Endothelial cell of umbilical vein (primary cell): Measurements from ENCODE around the gene BID. TPM values are rescaled to one million over a fixed set of nuclear protein-coding genes. Genes with fewer than 3 reads are reported as not detected.

Source experiments
- BruUV-seq: library from RNA; stranded (reverse); fragments of 400-500 nt; replicated peaks from 2 replicates; lab custom pipeline; 2021; lab: Mats Ljungman, UMichigan
- CTCF ChIA-PET: fragments of 300-600, 350-600 bp; sonication (Branson Sonifier 250); formaldehyde crosslinking; loops from one replicate; lab custom pipeline; 2021; ENCODE audit warnings: antibody characterized with exemption, inconsistent platforms; lab: Charles Lee
- POLR2A ChIA-PET: fragments of 300-600, 350-600 bp; sonication (Branson Sonifier 250); formaldehyde crosslinking; loops from one replicate; lab custom pipeline; 2021; ENCODE audit warnings: antibody characterized with exemption, inconsistent platforms; lab: Charles Lee
- DNase-seq: peaks from one replicate; pipeline ENCODE4 v3.0.0-alpha.2; 2011; ENCODE audit warnings: low read depth, low spot score
- FAIRE-seq: peaks from 2 replicates; lab custom pipeline; 2011; peaks lifted over from hg19 to GRCh38; lab: Jason Lieb, UNC
- H2AFZ ChIP-seq: 2 replicates; pipeline ENCODE4 v1.6.0; 2012; ENCODE audit warnings: low read depth, low read length, control low read depth, inconsistent platforms
- H3K27ac ChIP-seq: 2 replicates; pipeline ENCODE4 v1.5.1; 2011; ENCODE audit warnings: low read depth, mild to moderate bottlenecking, control low read depth, low read length, moderate library complexity; ENCODE audit not compliant: insufficient read depth
- H3K27me3 ChIP-seq, 2 experiments: 2 replicates each; pipeline versions ENCODE4 v1.6.0 to v1.6.1; 2011; ENCODE audit warnings: low read length in 2 of 2, mixed read lengths in 1 of 2; ENCODE audit not compliant: control insufficient read depth in 2 of 2, insufficient read depth in 2 of 2
- H3K36me3 ChIP-seq, 2 experiments: 2 replicates in 1 of 2; 3 replicates in 1 of 2; pipeline ENCODE4 v1.5.1; 2011; ENCODE audit warnings: low read length in 2 of 2, mild to moderate bottlenecking in 1 of 2, moderate library complexity in 1 of 2; ENCODE audit not compliant: control insufficient read depth in 2 of 2, insufficient read depth in 2 of 2; ENCODE audit errors: extremely low read depth in 1 of 2
- H3K4me1 ChIP-seq: 3 replicates; pipeline ENCODE4 v1.5.1; 2011; ENCODE audit warnings: mild to moderate bottlenecking, low read length; ENCODE audit not compliant: control insufficient read depth, insufficient read depth; ENCODE audit errors: extremely low read depth
- H3K4me2 ChIP-seq: 2 replicates; pipeline ENCODE4 v1.6.1; 2011; ENCODE audit warnings: low read length, control low read depth, mixed read lengths; ENCODE audit not compliant: insufficient read depth
- H3K4me3 ChIP-seq, 3 experiments: fragments of 200-600 bp in 1 of 3; sonication (generic), shearing (Covaris generic) in 1 of 3; replicated peaks in 1 of 3; 2 replicates each; pipeline ENCODE4 v1.5.1; 2011 to 2016; ENCODE audit warnings: control low read depth in 3 of 3, low read length in 3 of 3, mild to moderate bottlenecking in 2 of 3, inconsistent platforms in 1 of 3, low read depth in 1 of 3, moderate library complexity in 1 of 3; ENCODE audit not compliant: insufficient read depth in 1 of 3
- H3K79me2 ChIP-seq: 2 replicates; pipeline ENCODE4 v1.6.0; 2012; ENCODE audit warnings: low read length, inconsistent platforms; ENCODE audit not compliant: control insufficient read depth, insufficient read depth
- H3K9ac ChIP-seq: replicated peaks from 2 replicates; pipeline ENCODE3; 2011; ENCODE audit warnings: low read length, control low read depth; ENCODE audit not compliant: insufficient read depth; ENCODE audit errors: extremely low read depth
- H3K9me1 ChIP-seq: replicated peaks from 3 replicates; pipeline ENCODE4 v1.6.0; 2011; ENCODE audit warnings: mild to moderate bottlenecking, low read length; ENCODE audit not compliant: control insufficient read depth, insufficient read depth; ENCODE audit errors: extremely low read depth
- H3K9me3 ChIP-seq: replicated peaks from 2 replicates; pipeline ENCODE4 v1.5.1; 2012; ENCODE audit warnings: low read length, inconsistent platforms; ENCODE audit not compliant: control insufficient read depth, insufficient read depth
- H4K20me1 ChIP-seq: replicated peaks from 2 replicates; pipeline ENCODE3; 2011; ENCODE audit warnings: mild to moderate bottlenecking, low read length; ENCODE audit not compliant: control insufficient read depth, insufficient read depth; ENCODE audit errors: extremely low read depth
- CTCF ChIP-seq, 2 donors: IDR thresholded peaks; 1 replicate in 1 of 2; 2 replicates in 1 of 2; pipeline ENCODE4 v1.5.1; 2011; ENCODE audit warnings: low read length in 2 of 2, mild to moderate bottlenecking in 2 of 2, moderate library complexity in 2 of 2, control low read depth in 1 of 2, inconsistent platforms in 1 of 2, low read depth in 1 of 2; ENCODE audit not compliant: insufficient read depth in 1 of 2; ENCODE audit errors: extremely low read depth in 1 of 2
- EZH2 ChIP-seq: IDR thresholded peaks from 2 replicates; pipeline ENCODE4 v1.6.1; 2012; ENCODE audit warnings: borderline replicate concordance, low read depth, mild to moderate bottlenecking, moderate library complexity, low read length, inconsistent platforms; ENCODE audit not compliant: severe bottlenecking
- FOS ChIP-seq: IDR thresholded peaks from 2 replicates; pipeline ENCODE4 v1.6.1; 2011; ENCODE audit warnings: mild to moderate bottlenecking, low read length, moderate library complexity, borderline replicate concordance; ENCODE audit not compliant: insufficient read depth
- GATA2 ChIP-seq: IDR thresholded peaks from 2 replicates; pipeline ENCODE4 v1.7.0; 2011; ENCODE audit warnings: low read depth, mild to moderate bottlenecking, moderate library complexity, mixed read lengths, low read length; ENCODE audit not compliant: insufficient read length, insufficient read depth
- JUN ChIP-seq: IDR thresholded peaks from 2 replicates; pipeline ENCODE4 v1.6.1; 2011; ENCODE audit warnings: borderline replicate concordance, low read depth; ENCODE audit not compliant: insufficient read length, insufficient read depth
- MAX ChIP-seq: IDR thresholded peaks from 2 replicates; pipeline ENCODE4 v1.6.1; 2011; ENCODE audit not compliant: insufficient read depth, insufficient read length
- MYC ChIP-seq: IDR thresholded peaks from one replicate; pipeline ENCODE4 v1.6.1; 2011; ENCODE audit warnings: mild to moderate bottlenecking, low read depth, low read length
- POLR2A ChIP-seq: IDR thresholded peaks from 2 replicates; pipeline ENCODE4 v1.6.1; 2012; ENCODE audit warnings: low read depth, mild to moderate bottlenecking, control low read depth, low read length
- POLR2AphosphoS5 ChIP-seq: IDR thresholded peaks from 2 replicates; pipeline ENCODE4 v1.6.1; 2012; ENCODE audit warnings: low read depth, mild to moderate bottlenecking, control low read depth, low read length, moderate library complexity; ENCODE audit not compliant: insufficient read depth
- dilution Hi-C: fragments of 300-500 bp; cut with MboI; formaldehyde crosslinking; loops from one replicate; pipeline ENCODE4 v1.15.0; 2019; ENCODE audit warnings: low sequenced_read_pairs; ENCODE audit not compliant: extremely low pct_ligation_motif_present
- intact Hi-C: fragments of 100-400 bp; cut with micrococcal nuclease; formaldehyde crosslinking; loops from one replicate; pipeline ENCODE4 v1.10.0; 2022
- polyA plus RNA-seq, 4 experiments: library from polyadenylated mRNA; depleted of rRNA in 3 of 4; stranded (reverse) in 3 of 4; unstranded in 1 of 4; fragments of >200 nt; gene quantifications; 2 replicates each; pipeline versions ENCODE4 v1.2.1 to v1.2.3, GENCODE V29; 2011 to 2012; ENCODE audit warnings: missing spikeins in 1 of 4
- total RNA-seq: library from RNA; stranded (reverse); gene quantifications from 2 replicates; pipeline ENCODE4 v1.2.3, GENCODE V29; 2021

Gene BID
- total and polyA plus RNA-seq, 2 donors (not counting 3 experiments of a cell fraction or from before 2014, with no cell fraction given) = 39.0 to 119 TPM

GRCh38 chr22:17818649-17819048 is 44.4 kb upstream of the BID start:
- no peaks in the 10 kb centered on the region for H3K79me2 ChIP-seq
- H3K36me3 ChIP-seq = peaks cover 2 to 14% of the 10 kb centered on the region in 2 experiments
- CTCF ChIA-PET = interaction anchor here (1.4 to 2.4 kb wide), 4 partner anchors 10 to 257 kb away, joined by 3 to 7 read pairs (median 6); no protein-coding TSS in a partner anchor
- H3K9ac ChIP-seq = no peak overlapping the region
- dilution Hi-C loops (no loop called here), intact Hi-C loops (no loop called here)
- H3K4me2 ChIP-seq = no peak overlapping the region
- no peak overlapping the region for H2AFZ ChIP-seq
- no TSS peak for BruUV-seq
- no peaks in the 10 kb centered on the region for H3K4me1 ChIP-seq
- no peak for FAIRE-seq
- H3K27me3 ChIP-seq = no peaks in the 10 kb centered on the region
- no peak for DNase-seq
- H3K4me3 ChIP-seq = no peak overlapping the region
- TF ChIP-seq MYC (no peak), CTCF (IDR thresholded peaks at IDR 0.05; ENCODE audit: extremely low read depth in 1 of 2, insufficient read depth in 1 of 2, low read depth in 1 of 2, low read length in 2 of 2) (no peak), POLR2AphosphoS5 (no peak), FOS (no peak), MAX (no peak), GATA2 (no peak), EZH2 (no peak), JUN (no peak), POLR2A (no peak)
- H3K27ac ChIP-seq = no peak overlapping the region
- H3K9me1 ChIP-seq = no peaks in the 10 kb centered on the region
- H4K20me1 ChIP-seq = no peaks in the 10 kb centered on the region
- POLR2A ChIA-PET = no interaction called here
- no peaks in the 10 kb centered on the region for H3K9me3 ChIP-seq
